ENCODE data around the gene ETV3. TPM values are rescaled to one million over a fixed set of nuclear protein-coding genes. Genes with fewer than 3 reads are reported as not detected.

ETV3 gene
- total RNA-seq, 1 experiment from 2014 or later = 8.8 TPM

GRCh38 chr1:157161901-157162300, 23.7 kb upstream of the ETV3 start:
- no peak for DNase-seq (ENCODE audit: low read depth)

GRCh38 chr1:157158967-157159366, 20.8 kb upstream of the ETV3 start:
- DNase-seq (ENCODE audit: low read depth) = no peak

- DNase-seq (ENCODE audit: low read depth) = peak; percentile 38
Observed at GRCh38 chr1:157157501-157158190, 19.5 kb upstream of the ETV3 start.

GRCh38 chr1:157156058-157156541, 17.9 kb upstream of the ETV3 start:
- peak; percentile 57 for DNase-seq (ENCODE audit: low read depth)

- DNase-seq (ENCODE audit: low read depth) = peak; percentile 16
Observed at GRCh38 chr1:157155658-157156057, 17.5 kb upstream of the ETV3 start.

- peak; percentile 75 for DNase-seq (ENCODE audit: low read depth)
Observed at GRCh38 chr1:157154940-157155514, 16.8 kb upstream of the ETV3 start.

- DNase-seq (ENCODE audit: low read depth) = peak; percentile 57
Observed at GRCh38 chr1:157154291-157154690, 16.1 kb upstream of the ETV3 start.

GRCh38 chr1:157153746-157154145, 15.6 kb upstream of the ETV3 start:
- DNase-seq (ENCODE audit: low read depth) = no peak

- no peak for DNase-seq (ENCODE audit: low read depth)
Observed at GRCh38 chr1:157152510-157152909, 14.3 kb upstream of the ETV3 start.

GRCh38 chr1:157151506-157151905, 13.3 kb upstream of the ETV3 start:
- no peak for DNase-seq (ENCODE audit: low read depth)

- DNase-seq (ENCODE audit: low read depth) = no peak
Observed at GRCh38 chr1:157151073-157151472, 12.9 kb upstream of the ETV3 start.

- no peak for DNase-seq (ENCODE audit: low read depth)
Observed at GRCh38 chr1:157150631-157151030, 12.4 kb upstream of the ETV3 start.

GRCh38 chr1:157147906-157148700, 9.9 kb upstream of the ETV3 start:
- peak; percentile 69 for DNase-seq (ENCODE audit: low read depth)

GRCh38 chr1:157147037-157147436, 8.8 kb upstream of the ETV3 start:
- no peak for DNase-seq (ENCODE audit: low read depth)

- no peak for DNase-seq (ENCODE audit: low read depth)
Observed at GRCh38 chr1:157146244-157146643, 8.0 kb upstream of the ETV3 start.

- DNase-seq (ENCODE audit: low read depth) = peak; percentile 15
Observed at GRCh38 chr1:157145076-157145475, 6.9 kb upstream of the ETV3 start.

GRCh38 chr1:157144509-157144908, 6.3 kb upstream of the ETV3 start:
- DNase-seq (ENCODE audit: low read depth) = no peak

GRCh38 chr1:157142765-157143423, 4.7 kb upstream of the ETV3 start:
- no peak for DNase-seq (ENCODE audit: low read depth)

- DNase-seq (ENCODE audit: low read depth) = no peak
Observed at GRCh38 chr1:157142201-157142600, 4.0 kb upstream of the ETV3 start.

GRCh38 chr1:157141212-157141855, 3.1 kb upstream of the ETV3 start:
- DNase-seq (ENCODE audit: low read depth) = no peak

- no peak for DNase-seq (ENCODE audit: low read depth)
Observed at GRCh38 chr1:157140063-157140588, 1.9 kb upstream of the ETV3 start.
